Lung microvascular endothelial cell (primary cell): Measurements from ENCODE around the gene EIF3L. TPM values are rescaled to one million over a fixed set of nuclear protein-coding genes. Genes with fewer than 3 reads are reported as not detected.

ENCODE experiments used
- DNase-seq, 2 donors: peaks; one replicate each; pipeline versions ENCODE4 v3.0.0 to v3.0.0-alpha.2; 2010; ENCODE audit warnings: low read depth in 2 of 2
- total RNA-seq: library from RNA; depleted of rRNA; stranded (reverse); fragments of >200 nt; gene quantifications from 2 replicates; pipeline ENCODE4 v1.2.1, GENCODE V29; 2014

Gene EIF3L
- total RNA-seq, 1 donor from 2014 or later = 344 TPM

DNA sequence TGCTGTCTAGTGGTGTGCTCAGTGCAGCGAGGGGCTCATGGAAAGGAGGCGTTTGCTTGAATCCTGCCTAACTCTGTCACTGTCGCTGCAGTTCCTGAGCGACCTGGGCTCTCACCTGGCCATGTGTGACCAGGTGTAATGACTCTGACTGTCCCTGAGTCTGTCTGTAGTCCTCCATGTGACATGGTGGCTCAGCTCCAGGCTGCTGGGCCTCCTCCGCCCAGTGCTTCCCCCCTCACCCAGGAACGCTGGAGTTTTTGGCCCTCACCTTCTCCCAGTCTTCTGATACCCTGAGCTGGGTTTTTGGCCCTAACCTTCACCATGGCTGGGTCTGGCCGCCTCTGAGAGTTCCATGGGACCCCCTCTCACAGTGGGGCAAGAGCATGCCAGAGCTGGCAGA, 77.1 kb downstream of the EIF3L start:
- DNase-seq = no peak

DNA sequence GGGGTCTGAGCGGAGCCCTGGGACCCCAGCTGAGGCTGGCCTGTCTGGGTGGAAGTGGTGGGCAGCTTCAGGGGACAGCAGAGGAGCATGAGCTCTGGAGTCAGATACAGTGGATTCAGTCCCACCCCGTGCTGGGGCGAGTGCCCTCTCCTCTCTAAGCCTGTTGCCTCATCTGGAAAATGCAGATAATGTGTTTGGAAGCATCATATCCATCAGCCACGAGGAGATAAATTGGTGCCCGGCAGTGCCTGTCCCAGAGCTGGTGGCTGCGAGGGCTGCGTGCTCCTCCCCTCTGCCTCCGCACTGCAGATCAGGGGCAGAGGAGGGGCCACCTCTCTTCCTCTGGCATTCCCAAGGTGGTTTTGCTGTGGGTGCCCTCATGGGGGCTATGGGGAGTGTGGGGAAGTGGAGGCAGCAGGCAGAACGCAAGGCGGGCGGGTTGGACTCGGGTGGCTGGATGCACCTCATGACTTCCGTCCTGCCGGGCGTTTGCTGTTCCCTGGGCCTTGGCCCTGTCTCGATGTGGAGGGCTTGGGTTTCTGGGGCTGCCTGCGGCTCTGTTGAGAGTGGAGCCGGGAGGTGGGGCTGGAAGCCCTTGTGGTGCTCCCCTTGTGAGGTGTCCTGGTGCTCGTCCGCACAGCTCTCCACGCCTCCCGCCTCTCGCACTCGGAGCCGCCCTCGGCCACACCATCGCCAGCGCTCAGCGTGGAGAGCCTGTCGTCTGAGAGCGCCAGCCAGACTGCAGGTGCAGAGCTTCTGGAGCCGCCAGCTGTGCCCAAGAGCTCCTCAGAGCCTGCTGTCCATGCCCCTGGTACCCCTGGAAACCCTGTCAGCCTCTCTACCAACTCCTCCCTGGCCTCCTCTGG, 77.8 kb downstream of the EIF3L start:
- DNase-seq = no peak

DNA sequence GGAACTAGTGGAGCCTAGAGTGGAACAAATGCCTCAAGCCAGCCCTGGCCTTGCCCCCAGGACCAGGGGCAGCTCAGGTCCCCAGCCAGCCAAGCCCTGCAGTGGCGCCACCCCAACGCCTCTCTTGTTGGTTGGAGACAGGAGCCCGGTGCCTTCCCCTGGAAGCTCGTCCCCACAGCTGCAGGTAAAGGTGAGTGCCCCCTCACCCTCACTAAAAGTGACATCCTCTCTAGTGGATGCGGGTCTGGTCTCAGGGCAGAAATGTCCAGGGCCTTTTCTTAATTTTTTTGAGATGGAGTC, 78.4 kb downstream of the EIF3L start:
- DNase-seq = no peak

DNA sequence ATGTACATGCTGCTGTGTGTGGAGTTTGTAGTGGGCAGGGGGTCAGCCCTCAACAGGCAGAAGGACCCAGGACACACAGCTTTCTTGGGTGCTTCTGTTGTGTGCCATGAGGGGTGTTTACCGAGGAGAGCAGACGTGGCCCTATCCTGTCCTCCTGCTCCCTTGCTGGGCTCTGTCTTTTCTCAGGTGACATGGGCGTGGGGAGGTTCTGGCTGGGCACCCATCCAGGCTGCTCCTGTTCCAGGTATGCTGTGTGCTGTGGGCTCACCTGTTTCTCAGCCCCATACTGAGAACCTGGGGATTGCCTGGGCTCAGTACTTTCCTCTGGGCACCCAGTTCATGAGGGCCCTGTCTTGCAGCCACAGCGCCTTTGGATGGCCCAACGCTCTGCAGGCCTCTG, 80.2 kb downstream of the EIF3L start:
- no peak for DNase-seq

DNA sequence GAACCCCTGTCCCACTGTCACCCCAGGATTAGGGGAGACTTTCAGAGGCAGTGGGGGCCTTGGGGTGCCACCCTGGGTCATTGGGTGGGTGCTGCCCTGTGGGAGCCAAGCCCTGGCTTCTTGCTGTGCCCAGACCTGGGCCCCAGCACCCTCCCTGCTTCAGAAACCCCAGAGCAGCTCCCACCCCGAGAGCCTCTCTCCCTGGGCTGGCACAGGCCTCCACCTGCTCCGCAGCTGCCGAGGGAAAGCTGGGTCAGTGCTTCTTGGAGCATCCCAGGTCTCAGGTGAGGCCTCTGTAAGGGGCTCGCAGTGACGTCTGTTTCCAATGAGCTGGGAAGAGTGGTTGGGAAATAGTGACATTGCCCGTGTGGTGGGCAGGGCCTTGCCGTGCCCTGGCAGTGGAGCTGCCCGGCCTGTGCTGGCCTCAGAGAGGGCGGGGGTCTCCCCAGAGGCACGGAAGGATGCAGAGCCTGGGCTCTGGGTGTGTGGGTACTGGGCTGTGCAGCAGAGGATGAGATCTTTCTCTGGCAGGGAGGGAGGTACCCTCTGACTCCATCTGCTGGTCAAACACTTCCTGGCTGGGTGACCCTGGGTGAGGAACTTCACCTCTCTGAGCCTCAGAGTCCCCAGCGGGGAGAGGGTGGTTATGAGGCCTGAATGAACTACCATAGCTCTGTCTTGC, 81.2 kb downstream of the EIF3L start:
- peak; percentile 49 to 63 for DNase-seq

DNA sequence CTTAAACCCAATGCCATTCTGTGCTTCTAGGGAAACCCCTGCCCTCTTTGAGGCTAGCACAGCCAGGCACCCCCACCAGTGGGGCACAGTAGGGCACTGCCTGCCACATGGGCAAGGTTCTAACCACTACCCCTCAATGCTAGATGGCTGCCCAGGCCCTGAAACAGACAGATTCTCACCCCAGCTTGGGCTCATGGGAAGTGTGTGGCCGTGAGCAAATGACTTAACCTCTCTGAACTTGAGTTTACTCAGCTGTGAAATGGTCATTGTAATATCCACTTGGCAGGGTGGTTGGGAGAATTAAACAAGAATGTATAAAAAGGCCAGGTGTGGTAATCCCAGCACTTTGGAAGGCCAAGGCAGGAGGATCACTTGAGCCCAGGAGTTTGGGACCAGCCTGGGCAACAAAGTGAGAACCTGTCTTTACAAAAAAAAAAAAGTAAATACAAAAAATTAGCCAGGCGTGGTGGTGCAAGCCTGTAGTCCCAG, 81.8 kb downstream of the EIF3L start:
- DNase-seq = peak; percentile 25 to 29

DNA sequence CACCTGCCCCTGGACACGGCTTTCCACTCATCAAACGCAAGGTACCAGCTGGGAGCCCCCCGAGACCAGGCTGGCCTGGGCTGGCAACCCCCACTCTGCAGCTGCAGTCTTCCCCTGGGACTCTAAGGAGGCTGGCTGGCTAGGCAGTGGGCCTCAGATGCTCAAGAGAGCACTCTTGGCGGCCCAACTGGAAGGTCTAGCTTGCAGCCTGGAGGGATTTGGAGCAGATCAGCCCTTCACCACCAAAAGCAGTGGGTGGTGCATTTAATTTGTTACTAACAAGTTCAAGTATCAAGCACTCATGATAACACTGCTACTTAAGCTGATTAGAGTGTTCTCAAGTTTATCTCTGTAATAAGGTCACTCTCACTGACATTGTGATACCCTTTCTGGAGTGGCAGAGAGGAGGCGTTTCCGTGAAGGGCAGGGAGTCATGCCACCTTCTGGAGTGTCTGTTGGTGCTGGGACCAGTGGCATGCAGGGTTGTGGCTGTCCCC, 82.7 kb downstream of the EIF3L start:
- no peak for DNase-seq

DNA sequence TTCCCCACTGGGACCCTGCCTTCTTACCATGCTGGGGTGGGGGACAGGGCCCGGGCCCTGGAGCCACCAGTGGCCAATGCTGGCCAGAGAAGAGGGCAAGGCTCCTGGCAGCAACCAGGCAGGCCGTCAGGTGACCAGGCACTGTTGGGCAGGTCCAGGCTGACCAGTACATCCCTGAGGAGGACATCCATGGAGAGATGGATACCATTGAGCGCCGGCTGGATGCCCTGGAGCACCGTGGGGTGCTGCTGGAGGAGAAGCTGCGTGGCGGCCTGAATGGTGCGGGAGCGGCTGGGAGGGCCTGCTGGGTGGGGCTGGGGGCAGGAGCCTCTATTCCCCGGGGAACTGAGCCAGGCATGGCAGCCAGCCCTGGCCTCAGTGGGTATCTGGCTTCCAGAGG, 83.2 kb downstream of the EIF3L start:
- DNase-seq = no peak

DNA sequence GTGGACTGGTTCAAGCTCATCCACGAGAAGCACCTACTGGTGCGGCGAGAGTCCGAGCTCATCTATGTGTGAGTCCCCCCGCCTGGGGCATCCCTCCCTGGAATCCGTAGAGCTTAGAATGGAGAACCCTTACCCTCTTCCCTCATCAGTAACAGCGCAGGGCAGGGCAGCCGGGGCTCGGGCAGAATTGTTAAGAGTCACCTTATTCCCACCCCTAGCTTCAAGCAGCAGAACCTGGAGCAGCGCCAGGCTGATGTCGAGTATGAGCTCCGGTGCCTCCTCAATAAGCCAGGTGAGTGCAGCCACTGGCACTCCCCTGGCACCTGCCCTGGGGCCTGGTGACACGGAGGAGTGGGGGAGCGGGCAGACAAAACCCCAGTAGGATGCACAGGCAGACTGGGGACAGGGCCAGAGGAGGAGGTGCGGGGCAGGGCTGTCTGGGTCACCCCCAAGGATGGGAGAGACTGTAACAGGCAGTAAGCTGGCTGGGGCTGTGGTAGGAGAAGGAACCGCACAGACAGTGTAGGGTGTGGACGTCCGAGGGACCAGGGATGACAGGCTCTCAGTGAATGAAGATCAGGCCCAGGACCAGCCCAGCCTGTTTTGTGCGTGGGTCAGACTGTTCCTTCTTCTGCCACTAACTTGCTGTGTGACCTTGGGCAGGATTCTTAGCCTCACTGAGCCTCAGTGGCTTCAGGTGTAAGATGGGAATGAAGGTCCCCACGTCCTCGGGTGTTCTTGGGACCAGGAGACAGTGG, 83.8 kb downstream of the EIF3L start:
- DNase-seq = no peak

DNA sequence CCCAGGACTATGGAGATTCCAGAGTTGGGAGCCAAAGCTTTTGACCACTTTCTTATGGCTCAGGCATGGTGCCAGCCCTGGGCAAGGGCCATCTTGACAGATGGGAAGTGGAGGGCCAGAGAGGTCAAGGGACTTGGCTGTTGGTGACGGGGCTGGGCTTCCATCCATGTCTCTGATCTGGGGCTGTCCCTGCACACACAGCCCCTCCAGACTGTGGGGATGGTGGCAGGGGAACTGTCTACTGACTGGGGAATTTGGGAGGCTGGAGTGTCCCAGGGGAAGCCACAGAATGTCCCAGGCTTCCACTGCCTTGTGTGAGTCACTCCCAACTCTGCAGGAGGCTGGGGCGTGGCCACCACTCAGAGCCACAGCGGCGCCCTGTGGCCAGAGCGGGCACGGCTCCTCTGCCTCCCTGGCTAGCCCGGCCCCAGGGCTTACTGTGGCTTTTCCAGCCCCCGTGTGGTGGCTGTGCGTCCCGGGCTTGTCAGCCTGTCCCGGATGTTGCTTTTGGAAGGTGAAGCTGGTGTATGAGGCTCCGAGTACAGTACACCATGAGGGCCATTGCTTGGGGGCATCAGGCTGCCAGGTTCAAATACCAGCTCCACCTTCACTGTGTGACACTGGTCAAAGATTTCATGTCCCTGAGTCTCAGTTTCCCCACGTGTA, 84.6 kb downstream of the EIF3L start:
- DNase-seq = peak; percentile 91 to 96

Other genes with a start within 250 kb of the EIF3L start
- gene GGA1, start 240.6 kb upstream of the EIF3L start, total RNA-seq = 29.2 and 85.3 TPM in 2 replicates
- gene SH3BP1, start 209.8 kb upstream of the EIF3L start, total RNA-seq = 0.40 and 0.87 TPM in 2 replicates
- gene PDXP, start 190.7 kb upstream of the EIF3L start, total RNA-seq = 5.0 and 6.7 TPM in 2 replicates
- 2,589 and 6,877 TPM in 2 replicates for gene LGALS1, start 173.8 kb upstream of the EIF3L start, total RNA-seq
- 13.5 and 18.1 TPM in 2 replicates for gene NOL12, start 163.1 kb upstream of the EIF3L start, total RNA-seq
- 79.8 and 156 TPM in 2 replicates for gene TRIOBP, start 152.4 kb upstream of the EIF3L start, total RNA-seq
- 11.9 and 19.8 TPM in 2 replicates for gene GCAT, start 41.5 kb upstream of the EIF3L start, total RNA-seq
- gene GALR3, start 26.0 kb upstream of the EIF3L start, total RNA-seq = not detected in 2 replicates
- 15.9 and 18.8 TPM in 2 replicates for gene ANKRD54, start 5.1 kb upstream of the EIF3L start, total RNA-seq
- 20.7 and 30.2 TPM in 2 replicates for gene MICALL1, start 56.9 kb downstream of the EIF3L start, total RNA-seq
- under 0.01 TPM in 2 replicates for gene C22orf23, start 104.2 kb downstream of the EIF3L start, total RNA-seq
- 34.4 and 52.6 TPM in 2 replicates for gene POLR2F, start 104.3 kb downstream of the EIF3L start, total RNA-seq
- gene SOX10, start 135.1 kb downstream of the EIF3L start, total RNA-seq = not detected in 2 replicates
- 7.4 and 7.9 TPM in 2 replicates for gene PICK1, start 208.0 kb downstream of the EIF3L start, total RNA-seq
- gene SLC16A8, start 234.8 kb downstream of the EIF3L start, total RNA-seq = under 0.01 and 0.20 TPM in 2 replicates